ENCODE results near the gene PSMD1. TPM values are rescaled to one million over a fixed set of nuclear protein-coding genes. Genes with fewer than 3 reads are reported as not detected.

PSMD1 gene
- total RNA-seq, result 156 and 160 TPM in 2 replicates

DNA sequence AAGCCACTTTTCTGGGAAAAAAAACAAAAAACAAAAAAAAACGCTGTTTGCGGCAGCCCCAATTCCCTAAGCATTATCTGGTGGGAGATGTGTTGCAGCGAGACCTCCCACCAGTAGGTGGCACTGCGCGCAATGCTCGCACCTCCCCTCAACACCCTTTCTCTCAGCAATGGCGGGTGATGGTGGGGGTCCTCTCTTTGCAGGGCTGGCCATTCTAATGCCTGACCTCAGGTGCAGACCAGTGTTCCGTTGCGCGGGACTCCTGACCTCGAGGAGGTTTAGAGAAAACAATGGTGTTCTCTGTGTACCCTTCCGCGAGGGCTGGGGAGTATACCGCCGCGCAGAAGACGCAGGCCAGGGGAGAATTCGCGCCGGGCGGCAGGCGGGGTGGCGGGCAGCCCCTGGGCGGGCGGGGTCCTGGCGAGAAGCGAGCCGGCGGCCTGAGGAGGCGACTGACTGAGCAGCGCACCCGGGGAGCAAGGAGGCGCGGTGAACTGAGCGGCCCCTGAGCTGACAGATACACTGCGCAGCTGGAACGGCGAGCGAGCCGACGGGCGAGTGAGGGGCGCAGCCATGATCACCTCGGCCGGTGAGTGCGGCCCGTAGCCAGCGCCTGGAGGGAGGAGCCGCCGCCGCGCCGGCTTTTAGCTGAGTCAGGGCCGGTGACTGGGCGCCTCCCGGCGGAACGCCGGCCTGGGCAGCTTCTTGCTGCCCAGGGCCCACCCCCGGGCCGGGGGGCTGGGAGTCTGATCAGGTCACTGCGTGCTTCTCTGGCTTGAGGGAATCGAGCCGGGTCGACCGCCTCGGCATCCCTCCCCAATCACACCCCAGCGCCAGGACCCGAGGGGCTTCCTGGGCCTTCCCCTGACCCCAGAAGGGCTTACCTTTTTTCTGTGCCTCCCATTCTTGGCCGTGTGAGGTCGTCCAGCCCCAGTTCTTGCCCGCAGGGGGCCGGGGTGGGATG lies at the start of gene PSMD1:
PSMD1 (plus strand) TSS at position 415 of the 964 bp plus-strand sequence; CDS start at position 574, 159 bp downstream.

DNA sequence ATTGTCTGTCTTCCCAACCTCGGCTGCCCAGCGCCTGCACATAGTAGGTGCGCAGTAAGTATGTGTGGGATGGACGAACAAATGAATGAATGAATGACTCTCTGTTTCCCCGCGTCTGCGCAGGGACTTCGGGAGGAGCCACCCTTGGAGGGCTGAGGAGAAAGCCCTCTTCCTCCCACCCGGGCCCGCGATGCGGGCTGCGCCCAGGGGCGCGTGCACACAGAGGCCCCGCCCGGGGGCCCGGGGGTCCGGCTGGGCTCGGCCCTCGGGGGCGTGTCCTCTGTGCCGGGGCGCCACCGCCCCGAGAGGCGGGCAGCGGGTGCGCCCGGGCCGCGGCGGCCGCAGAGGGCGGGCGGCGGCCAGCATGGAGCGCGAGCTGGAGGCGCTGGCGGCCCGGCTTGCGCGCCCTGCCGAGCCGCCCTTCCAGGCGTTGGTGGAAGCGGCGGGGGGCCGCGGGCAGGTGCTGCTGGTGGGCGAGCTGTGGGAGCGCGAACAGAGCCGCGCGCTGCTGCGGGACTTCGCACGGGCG lies 19.4 kb upstream of the PSMD1 start, which contains the start of gene C2orf72:
C2orf72 (plus strand) TSS at position 322 of the 529 bp plus-strand sequence; CDS start at position 365, 43 bp downstream.

DNA sequence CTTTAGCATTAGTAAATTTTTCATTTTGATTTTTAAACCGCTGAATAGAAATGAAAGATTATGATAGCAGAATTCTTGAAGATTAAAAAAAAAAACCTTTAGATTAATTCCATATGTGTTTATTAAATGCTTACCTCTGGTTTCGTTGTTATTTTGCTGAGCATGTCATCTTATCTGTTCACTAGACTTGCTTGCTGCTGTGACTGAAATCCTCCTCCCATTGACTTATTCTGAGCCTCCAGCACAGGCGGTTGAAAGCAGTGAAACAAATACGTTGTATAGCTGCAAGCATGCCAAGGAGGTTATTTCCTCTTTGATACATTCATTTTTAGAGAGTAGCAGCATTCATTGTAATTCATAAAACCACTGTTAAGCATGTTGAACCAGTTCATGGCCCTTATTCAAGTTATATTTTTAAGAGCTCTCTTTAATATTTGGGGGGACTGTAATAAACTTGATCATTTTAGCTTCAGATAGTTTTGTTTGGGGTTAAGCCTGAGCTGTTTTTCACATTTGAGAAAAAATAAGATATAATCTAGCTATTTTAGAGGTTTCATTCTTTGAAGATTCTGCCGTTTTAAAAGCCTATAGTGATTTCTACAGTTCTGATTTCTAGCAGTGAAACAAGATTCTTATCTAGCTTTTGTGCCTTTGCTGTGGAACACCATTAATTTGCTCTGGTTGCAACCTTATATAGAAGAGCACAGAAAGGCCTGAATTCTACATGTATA lies 68.3 kb downstream of the PSMD1 start, which contains the start of gene HTR2B:
HTR2B (minus strand) TSS at position 205 of the 731 bp plus-strand sequence. CDS start 1,278 bp downstream, outside the sequence.

DNA sequence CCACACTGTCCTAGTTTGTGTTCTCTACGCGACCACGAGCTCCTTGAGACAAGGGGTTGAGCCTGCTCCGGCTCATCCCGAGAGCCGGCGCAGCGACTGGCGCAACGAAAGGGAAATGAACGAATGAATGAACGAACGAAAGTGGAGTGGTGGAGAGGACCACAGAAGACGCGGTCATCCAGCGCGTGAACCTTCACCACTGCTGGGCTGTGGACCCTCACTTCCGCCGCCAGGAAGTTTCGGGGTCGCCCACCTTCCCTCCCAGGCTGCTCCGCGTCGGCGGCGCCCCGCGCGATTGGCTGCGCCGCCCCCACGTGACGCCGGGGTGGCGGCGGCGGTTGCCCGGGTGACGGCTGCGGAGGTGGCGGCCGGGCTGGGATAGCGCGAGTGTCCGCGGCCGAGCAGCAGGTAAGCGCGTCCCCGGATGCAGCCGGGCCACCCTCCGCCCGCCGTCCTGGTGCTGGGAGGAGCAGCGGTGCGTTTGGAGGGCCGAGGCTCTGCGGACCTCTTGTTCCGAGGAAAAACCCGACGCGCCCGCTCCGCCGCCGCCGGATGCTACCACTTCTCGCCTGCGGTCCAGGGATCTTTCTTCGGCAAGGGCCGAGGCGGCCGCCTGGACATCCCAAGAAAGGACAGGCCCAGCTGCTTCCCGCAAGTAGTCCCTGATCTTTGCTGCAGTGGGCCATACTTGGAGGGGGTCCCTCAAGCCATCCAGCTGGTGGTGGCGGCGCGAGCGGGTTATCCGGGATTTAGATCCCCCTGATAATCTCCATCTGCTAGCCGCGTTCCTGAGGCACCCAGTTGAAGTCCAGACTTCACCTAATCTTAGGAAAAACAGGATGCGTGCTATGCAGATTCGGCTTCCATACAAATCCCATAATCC lies 141.9 kb downstream of the PSMD1 start, which contains the start of gene ARMC9:
ARMC9 (plus strand) TSS at position 341 of the 883 bp plus-strand sequence. CDS start 7,608 bp downstream, outside the sequence.

Other genes with a start within 250 kb of the PSMD1 start
- 12.0 and 15.6 TPM in 2 replicates for gene ITM2C, start 191.9 kb upstream of the PSMD1 start, total RNA-seq
- not detected in 2 replicates for gene GPR55, start 131.6 kb upstream of the PSMD1 start, total RNA-seq
- gene SPATA3, start 60.7 kb upstream of the PSMD1 start, total RNA-seq, result not detected in 2 replicates
- gene C2orf72, start 19.3 kb upstream of the PSMD1 start, total RNA-seq, result not detected in 2 replicates
- gene HTR2B, start 68.2 kb downstream of the PSMD1 start, total RNA-seq, result under 0.01 and 2.1 TPM in 2 replicates
- gene ARMC9, start 141.8 kb downstream of the PSMD1 start, total RNA-seq, result 15.9 and 18.4 TPM in 2 replicates

All from epithelial cell of umbilical artery (primary cell).